Measurements from ENCODE around the gene KCNAB2. TPM values are rescaled to one million over a fixed set of nuclear protein-coding genes. Genes with fewer than 3 reads are reported as not detected.

Gene KCNAB2
- total RNA-seq, 4 donors from 2014 or later: 10.9 to 12.6 (median 11.7) TPM

DNA sequence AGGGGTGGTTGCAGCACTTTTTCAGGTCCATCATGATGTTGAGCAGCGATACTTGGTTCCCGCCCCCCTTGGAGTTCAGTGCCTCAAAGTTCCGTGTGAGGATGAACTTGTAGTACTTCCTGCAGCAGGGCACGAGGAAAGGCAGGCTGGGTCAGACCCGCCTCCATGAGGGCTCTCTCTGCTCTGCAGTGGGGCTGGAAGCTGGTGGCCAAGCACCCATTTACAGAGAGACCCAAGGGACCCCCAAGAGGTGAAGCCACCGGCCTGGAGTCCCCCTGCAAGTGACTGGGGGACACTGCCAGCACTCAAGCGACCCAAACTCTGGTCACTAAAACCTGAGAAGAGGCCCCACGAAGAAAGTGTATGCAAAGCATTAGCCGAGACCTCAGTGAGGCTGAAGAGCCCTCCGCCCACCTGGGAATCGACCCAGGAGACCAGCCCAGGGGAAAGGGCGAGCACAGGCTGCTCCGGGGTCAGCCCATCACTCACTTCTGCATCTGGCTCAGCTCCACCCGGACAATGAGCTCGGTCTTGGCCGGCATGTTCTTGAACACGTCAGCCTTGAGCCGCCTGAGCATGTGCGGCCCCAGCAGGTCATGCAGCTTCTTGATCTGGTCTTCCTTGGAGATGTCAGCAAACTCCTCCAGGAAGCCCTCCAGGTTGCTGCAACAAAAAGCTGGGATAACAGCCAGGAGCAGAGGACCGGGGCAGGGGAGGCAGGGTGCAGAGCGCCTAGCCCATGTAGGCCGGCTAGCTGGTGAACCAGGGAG, 89.2 kb downstream of the KCNAB2 start:
- Histone ChIP-seq H3K36me3 (no peaks in the 10 kb centered on the region), H3K4me1 (no peaks in the 10 kb centered on the region), H3K9me3 (peaks cover 0 to 16% (median 0%) of the 10 kb centered on the region in 3 donors), H3K27me3 (peaks cover 6% of the 10 kb centered on the region), H3K4me3 (no peak overlapping the region), H3K27ac (no peak overlapping the region)
- no peak for TF ChIP-seq POLR2AphosphoS5 (IDR thresholded peaks at IDR 0.05)
- TF ChIP-seq, protein P1, sequence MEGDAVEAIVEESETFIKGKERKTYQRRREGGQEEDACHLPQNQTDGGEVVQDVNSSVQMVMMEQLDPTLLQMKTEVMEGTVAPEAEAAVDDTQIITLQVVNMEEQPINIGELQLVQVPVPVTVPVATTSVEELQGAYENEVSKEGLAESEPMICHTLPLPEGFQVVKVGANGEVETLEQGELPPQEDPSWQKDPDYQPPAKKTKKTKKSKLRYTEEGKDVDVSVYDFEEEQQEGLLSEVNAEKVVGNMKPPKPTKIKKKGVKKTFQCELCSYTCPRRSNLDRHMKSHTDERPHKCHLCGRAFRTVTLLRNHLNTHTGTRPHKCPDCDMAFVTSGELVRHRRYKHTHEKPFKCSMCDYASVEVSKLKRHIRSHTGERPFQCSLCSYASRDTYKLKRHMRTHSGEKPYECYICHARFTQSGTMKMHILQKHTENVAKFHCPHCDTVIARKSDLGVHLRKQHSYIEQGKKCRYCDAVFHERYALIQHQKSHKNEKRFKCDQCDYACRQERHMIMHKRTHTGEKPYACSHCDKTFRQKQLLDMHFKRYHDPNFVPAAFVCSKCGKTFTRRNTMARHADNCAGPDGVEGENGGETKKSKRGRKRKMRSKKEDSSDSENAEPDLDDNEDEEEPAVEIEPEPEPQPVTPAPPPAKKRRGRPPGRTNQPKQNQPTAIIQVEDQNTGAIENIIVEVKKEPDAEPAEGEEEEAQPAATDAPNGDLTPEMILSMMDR (IDR thresholded peaks at IDR 0.05): no peak
- TF ChIP-seq POLR2A (IDR thresholded peaks at IDR 0.05): no peak
- TF ChIP-seq EP300 (IDR thresholded peaks at IDR 0.05): no peak
- ATAC-seq: no peak
- 60 to 80% methylated on average over 1 of the region's 22 CpGs for WGBS, 2 donors (ENCODE audit: low coverage in 1 of 2)

DNA sequence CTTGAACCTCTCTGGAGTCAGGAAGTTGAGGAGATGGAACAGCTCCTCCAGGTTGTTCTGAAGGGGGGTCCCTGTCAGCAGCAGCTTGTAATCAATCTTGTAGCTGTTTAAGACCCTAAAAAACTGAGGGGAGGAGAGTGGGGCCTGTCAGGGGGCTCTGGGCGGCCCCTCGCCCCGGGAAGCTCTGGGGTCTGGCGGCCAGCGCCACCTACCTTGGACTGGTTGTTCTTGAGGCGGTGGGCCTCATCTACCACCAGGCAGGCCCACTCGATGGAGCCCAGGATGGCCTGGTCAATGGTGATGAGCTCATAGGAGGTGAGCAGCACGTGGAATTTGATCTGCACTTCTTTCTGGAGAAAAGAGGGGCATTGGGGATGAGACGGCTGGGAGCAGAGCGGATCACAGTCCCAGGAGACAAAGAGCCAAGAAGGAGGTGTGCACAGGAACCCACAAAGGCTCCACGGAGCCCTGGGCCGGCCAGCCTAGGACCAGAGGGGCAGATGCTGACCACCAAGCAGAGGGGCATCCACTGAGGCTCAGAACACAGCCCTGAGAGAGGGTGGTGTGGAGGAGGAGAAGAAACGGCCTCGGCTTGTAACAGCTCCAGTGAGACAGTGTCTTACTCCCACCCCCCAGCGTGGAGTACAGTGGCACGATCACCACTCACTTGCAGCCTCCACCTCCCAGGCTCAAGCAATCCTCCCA, 91.0 kb downstream of the KCNAB2 start:
- no peak for ATAC-seq

DNA sequence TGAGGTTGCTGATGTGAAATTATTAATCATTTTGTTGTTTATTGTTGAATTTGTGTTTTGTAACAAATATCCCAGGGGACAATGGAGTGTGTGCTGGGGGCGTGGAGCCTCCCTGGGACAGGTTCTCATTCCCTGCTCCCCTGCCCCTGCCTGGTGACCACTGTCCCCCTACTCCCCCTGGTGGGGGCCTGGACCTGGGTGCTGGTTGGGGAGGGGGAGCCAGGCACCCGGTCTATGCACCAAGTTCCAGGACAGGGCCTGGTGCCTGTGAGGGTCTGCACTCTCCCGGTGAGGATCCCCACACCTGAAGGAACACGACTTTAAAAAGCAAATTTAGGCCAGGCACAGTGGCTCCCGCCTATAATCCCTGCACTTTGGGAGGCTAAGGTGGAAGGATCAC, 92.1 kb downstream of the KCNAB2 start:
- WGBS, 2 donors (ENCODE audit: low coverage in 1 of 2): 20 to 83% methylated on average over 1 of the region's 5 CpGs

More for the DNA sequence above, 91.0 kb downstream of the KCNAB2 start:
- Histone ChIP-seq H3K27ac (no peak overlapping the region), H3K4me3 (no peak overlapping the region), H3K27me3 (peaks cover 6% of the 10 kb centered on the region), H3K4me1 (no peaks in the 10 kb centered on the region), H3K9me3 (peaks cover 0 to 12% (median 0%) of the 10 kb centered on the region in 3 donors), H3K36me3 (no peaks in the 10 kb centered on the region)
- no peak for TF ChIP-seq EP300 (IDR thresholded peaks at IDR 0.05)
- TF ChIP-seq, protein P1 (IDR thresholded peaks at IDR 0.05): no peak
- TF ChIP-seq POLR2A (IDR thresholded peaks at IDR 0.05): no peak
- no peak for TF ChIP-seq POLR2AphosphoS5 (IDR thresholded peaks at IDR 0.05)
- 76% methylated on average over 9 of the region's 16 CpGs; no CpG with 5 or more reads in 1 of the 2 donors for WGBS, 2 donors (ENCODE audit: low coverage in 1 of 2)

DNA sequence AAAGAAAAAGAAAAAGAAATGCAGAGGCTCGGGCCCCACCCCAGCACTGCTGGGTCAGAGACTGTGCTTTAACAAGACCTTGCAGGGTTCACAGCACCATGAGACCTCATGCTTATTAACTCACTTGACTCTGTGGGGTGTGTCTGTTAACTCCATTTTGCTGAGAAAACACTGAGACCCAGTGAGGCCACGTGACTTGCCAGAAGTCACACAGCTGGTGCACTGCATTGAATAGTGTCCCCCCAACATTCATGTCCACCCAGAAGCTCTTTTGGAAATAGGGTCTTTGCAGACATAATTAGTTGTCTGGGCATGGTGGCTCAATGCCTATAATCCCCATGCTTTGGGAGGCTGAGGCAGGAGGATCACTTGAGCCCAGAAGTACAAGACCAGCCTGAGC, 94.7 kb downstream of the KCNAB2 start:
- 49% methylated on average over 2 of the region's 2 CpGs; no CpG with 5 or more reads in 1 of the 2 donors for WGBS, 2 donors (ENCODE audit: low coverage in 1 of 2)
- ATAC-seq: no peak
- no peak for TF ChIP-seq EP300 (IDR thresholded peaks at IDR 0.05)
- TF ChIP-seq POLR2A (IDR thresholded peaks at IDR 0.05): no peak
- TF ChIP-seq, protein P1 (IDR thresholded peaks at IDR 0.05): no peak
- no peak for TF ChIP-seq POLR2AphosphoS5 (IDR thresholded peaks at IDR 0.05)
- Histone ChIP-seq H3K27ac (no peak overlapping the region), H3K4me3 (no peak overlapping the region), H3K36me3 (no peaks in the 10 kb centered on the region), H3K27me3 (peaks cover 6% of the 10 kb centered on the region), H3K9me3 (no peaks in the 10 kb centered on the region), H3K4me1 (no peaks in the 10 kb centered on the region)

More for the DNA sequence above, 92.1 kb downstream of the KCNAB2 start:
- TF ChIP-seq POLR2AphosphoS5 (IDR thresholded peaks at IDR 0.05) (no peak), POLR2A (IDR thresholded peaks at IDR 0.05) (no peak), EP300 (IDR thresholded peaks at IDR 0.05) (no peak)
- TF ChIP-seq, protein P1 (IDR thresholded peaks at IDR 0.05): no peak
- ATAC-seq: no peak
- Histone ChIP-seq H3K9me3 (peaks cover 0 to 1% (median 0%) of the 10 kb centered on the region in 3 donors), H3K36me3 (no peaks in the 10 kb centered on the region), H3K27me3 (peaks cover 6% of the 10 kb centered on the region), H3K4me3 (no peak overlapping the region), H3K27ac (no peak overlapping the region), H3K4me1 (no peaks in the 10 kb centered on the region)
